Duodenal mucosa (tissue), 2 donors: Measurements from ENCODE around the gene BLTP3A.

Experiments used
- H3K27ac ChIP-seq: one replicate; pipeline ENCODE4 v1.7.0; 2013; ENCODE audit warnings: low read depth, low read length
- H3K27me3 ChIP-seq, 2 donors: one replicate each; pipeline ENCODE4 v1.7.0; 2013; ENCODE audit warnings: low read length in 2 of 2, control low read depth in 1 of 2; ENCODE audit not compliant: insufficient read depth in 2 of 2, control insufficient read depth in 1 of 2
- H3K36me3 ChIP-seq, 2 donors: one replicate each; pipeline ENCODE4 v1.7.0; 2013; ENCODE audit warnings: low read length in 2 of 2, control low read depth in 1 of 2; ENCODE audit not compliant: insufficient read depth in 2 of 2, control insufficient read depth in 1 of 2
- H3K4me1 ChIP-seq, 2 donors: one replicate each; pipeline ENCODE4 v1.7.0; 2013; ENCODE audit warnings: low read length in 2 of 2, control low read depth in 1 of 2; ENCODE audit not compliant: insufficient read depth in 2 of 2, control insufficient read depth in 1 of 2
- H3K4me3 ChIP-seq, 2 donors: one replicate each; pipeline ENCODE4 v1.7.0; 2013; ENCODE audit warnings: low read length in 2 of 2, low read depth in 1 of 2
- H3K9ac ChIP-seq, 2 donors: one replicate each; pipeline ENCODE4 v1.7.0; 2013; ENCODE audit warnings: low read length in 2 of 2, low read depth in 1 of 2
- H3K9me3 ChIP-seq, 2 donors: one replicate each; pipeline ENCODE4 v1.7.0; 2013; ENCODE audit warnings: low read length in 2 of 2, control low read depth in 1 of 2; ENCODE audit not compliant: control insufficient read depth in 1 of 2

BLTP3A gene

GRCh38 chr6:34832942-34833341 lies 41.1 kb downstream of the BLTP3A start:
- Histone ChIP-seq H3K4me3 (no peak overlapping the region), H3K9me3 (no peaks in the 10 kb centered on the region), H3K36me3 (peaks cover 16 to 36% of the 10 kb centered on the region in 2 donors), H3K4me1 (peaks cover 0 to 5% of the 10 kb centered on the region in 2 donors), H3K27me3 (no peaks in the 10 kb centered on the region), H3K27ac (no peak overlapping the region), H3K9ac (no peak overlapping the region)

GRCh38 chr6:34834789-34835518 lies 43.1 kb downstream of the BLTP3A start:
- no peak overlapping the region for H3K27ac ChIP-seq

GRCh38 chr6:34836008-34836407 lies 44.1 kb downstream of the BLTP3A start:
- Histone ChIP-seq H3K36me3 (peaks cover 16 to 38% of the 10 kb centered on the region in 2 donors), H3K27ac (no peak overlapping the region), H3K9ac (no peak overlapping the region), H3K9me3 (no peaks in the 10 kb centered on the region), H3K4me1 (peaks cover 0 to 5% of the 10 kb centered on the region in 2 donors), H3K4me3 (no peak overlapping the region), H3K27me3 (no peaks in the 10 kb centered on the region)

More at GRCh38 chr6:34834789-34835518, 43.1 kb downstream of the BLTP3A start:
- H3K27me3 ChIP-seq = no peaks in the 10 kb centered on the region
- H3K4me3 ChIP-seq = no peak overlapping the region
- peaks cover 16 to 38% of the 10 kb centered on the region in 2 donors for H3K36me3 ChIP-seq
- H3K9me3 ChIP-seq = no peaks in the 10 kb centered on the region
- H3K9ac ChIP-seq = no peak overlapping the region
- peaks cover 0 to 5% of the 10 kb centered on the region in 2 donors for H3K4me1 ChIP-seq

GRCh38 chr6:34836451-34836850 lies 44.6 kb downstream of the BLTP3A start:
- no peaks in the 10 kb centered on the region for H3K27me3 ChIP-seq
- no peaks in the 10 kb centered on the region for H3K9me3 ChIP-seq
- H3K36me3 ChIP-seq = peaks cover 16 to 38% of the 10 kb centered on the region in 2 donors
- no peak overlapping the region for H3K27ac ChIP-seq
- H3K9ac ChIP-seq = no peak overlapping the region
- no peak overlapping the region for H3K4me3 ChIP-seq
- H3K4me1 ChIP-seq = peaks cover 0 to 5% of the 10 kb centered on the region in 2 donors

- H3K4me1 ChIP-seq = peaks cover 0 to 5% of the 10 kb centered on the region in 2 donors
- H3K9me3 ChIP-seq = no peaks in the 10 kb centered on the region
- H3K27ac ChIP-seq = no peak overlapping the region
- H3K9ac ChIP-seq = no peak overlapping the region
- H3K27me3 ChIP-seq = no peaks in the 10 kb centered on the region
- H3K4me3 ChIP-seq = no peak overlapping the region
- H3K36me3 ChIP-seq = peaks cover 16 to 39% of the 10 kb centered on the region in 2 donors
Measured at GRCh38 chr6:34837528-34837927, 45.6 kb downstream of the BLTP3A start.

- H3K9me3 ChIP-seq = no peaks in the 10 kb centered on the region
- peaks cover 0 to 5% of the 10 kb centered on the region in 2 donors for H3K4me1 ChIP-seq
- H3K27me3 ChIP-seq = no peaks in the 10 kb centered on the region
- H3K27ac ChIP-seq = no peak overlapping the region
- H3K4me3 ChIP-seq = no peak overlapping the region
- peaks cover 10 to 29% of the 10 kb centered on the region in 2 donors for H3K36me3 ChIP-seq
- H3K9ac ChIP-seq = no peak overlapping the region
Measured at GRCh38 chr6:34839666-34840352, 47.9 kb downstream of the BLTP3A start.
